NCI-H146 treated with DMSO at 0.1 percent for 48 hours (cell line): ENCODE measurements around the gene FGFR4.

Experiments used
- DNase-seq: peaks from one replicate; lab custom pipeline; 2025; ENCODE audit not compliant: unreplicated experiment; lab: John Stamatoyannopoulos, UW

The FGFR4 gene

GRCh38 chr5:177084175-177084574 is 2.5 kb upstream of the FGFR4 start:
- DNase-seq: no peak

- no peak for DNase-seq
These were observed 596 bp upstream of the FGFR4 start for GRCh38 chr5:177085985-177086653.

DNA sequence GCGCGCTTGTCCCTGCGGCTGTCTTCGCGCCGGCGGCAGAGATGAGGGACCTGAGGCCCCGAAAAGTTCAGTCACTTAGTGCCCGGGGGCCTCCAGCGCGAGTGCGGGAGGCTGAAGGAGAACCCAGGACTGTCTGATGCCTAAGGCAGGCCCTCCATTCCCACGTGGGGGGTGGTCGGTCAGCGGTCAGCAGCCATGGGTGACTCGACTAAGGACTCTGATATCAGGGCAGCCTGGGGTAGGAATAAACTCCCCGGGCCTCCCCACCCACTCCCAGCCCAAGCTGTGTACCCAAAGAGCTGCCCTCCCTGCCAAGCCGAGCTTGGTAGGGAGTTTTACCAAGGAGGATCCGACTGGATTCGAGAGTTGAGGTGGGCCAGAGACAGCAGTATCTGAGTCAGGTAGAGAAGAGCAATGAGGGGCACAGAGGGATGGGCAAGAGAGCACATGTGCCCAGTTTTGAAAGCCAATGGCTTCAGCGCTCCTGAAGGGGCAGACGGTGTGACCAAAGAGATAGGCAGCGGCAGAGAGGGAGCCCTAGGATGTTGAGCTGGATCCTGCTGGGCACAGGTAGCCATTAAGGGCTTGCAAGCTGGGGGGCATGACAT is 787 bp downstream of the FGFR4 start:
- DNase-seq: no peak

GRCh38 chr5:177089127-177089526 is 2.4 kb downstream of the FGFR4 start:
- no peak for DNase-seq

GRCh38 chr5:177089825-177090641 is 3.3 kb downstream of the FGFR4 start:
- no peak for DNase-seq

DNA sequence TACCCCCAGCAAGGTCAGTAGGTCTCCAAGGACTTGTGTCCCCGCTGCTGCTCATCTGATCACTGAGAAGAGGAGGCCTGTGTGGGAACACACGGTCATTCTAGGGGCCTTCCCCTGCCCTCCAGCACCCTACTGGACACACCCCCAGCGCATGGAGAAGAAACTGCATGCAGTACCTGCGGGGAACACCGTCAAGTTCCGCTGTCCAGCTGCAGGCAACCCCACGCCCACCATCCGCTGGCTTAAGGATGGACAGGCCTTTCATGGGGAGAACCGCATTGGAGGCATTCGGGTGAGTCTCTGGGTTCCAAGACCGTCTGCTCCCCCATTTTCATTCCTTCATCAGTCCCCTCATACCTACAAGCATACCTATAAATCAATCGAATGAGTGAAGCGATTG is 4.1 kb downstream of the FGFR4 start:
- DNase-seq: no peak

GRCh38 chr5:177091232-177091631 is 4.5 kb downstream of the FGFR4 start:
- DNase-seq: no peak

GRCh38 chr5:177092178-177093081 is 5.7 kb downstream of the FGFR4 start:
- no peak for DNase-seq

DNA sequence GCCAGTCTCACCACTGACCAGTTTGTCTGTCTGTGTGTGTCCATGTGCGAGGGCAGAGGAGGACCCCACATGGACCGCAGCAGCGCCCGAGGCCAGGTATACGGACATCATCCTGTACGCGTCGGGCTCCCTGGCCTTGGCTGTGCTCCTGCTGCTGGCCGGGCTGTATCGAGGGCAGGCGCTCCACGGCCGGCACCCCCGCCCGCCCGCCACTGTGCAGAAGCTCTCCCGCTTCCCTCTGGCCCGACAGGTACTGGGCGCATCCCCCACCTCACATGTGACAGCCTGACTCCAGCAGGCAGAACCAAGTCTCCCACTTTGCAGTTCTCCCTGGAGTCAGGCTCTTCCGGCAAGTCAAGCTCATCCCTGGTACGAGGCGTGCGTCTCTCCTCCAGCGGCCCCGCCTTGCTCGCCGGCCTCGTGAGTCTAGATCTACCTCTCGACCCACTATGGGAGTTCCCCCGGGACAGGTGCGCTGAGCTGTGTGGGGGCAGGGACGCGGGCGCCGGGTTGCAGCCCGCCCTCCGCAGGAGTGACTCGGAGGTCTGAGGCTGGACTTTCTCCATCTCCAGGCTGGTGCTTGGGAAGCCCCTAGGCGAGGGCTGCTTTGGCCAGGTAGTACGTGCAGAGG is 6.5 kb downstream of the FGFR4 start:
- DNase-seq: no peak

DNA sequence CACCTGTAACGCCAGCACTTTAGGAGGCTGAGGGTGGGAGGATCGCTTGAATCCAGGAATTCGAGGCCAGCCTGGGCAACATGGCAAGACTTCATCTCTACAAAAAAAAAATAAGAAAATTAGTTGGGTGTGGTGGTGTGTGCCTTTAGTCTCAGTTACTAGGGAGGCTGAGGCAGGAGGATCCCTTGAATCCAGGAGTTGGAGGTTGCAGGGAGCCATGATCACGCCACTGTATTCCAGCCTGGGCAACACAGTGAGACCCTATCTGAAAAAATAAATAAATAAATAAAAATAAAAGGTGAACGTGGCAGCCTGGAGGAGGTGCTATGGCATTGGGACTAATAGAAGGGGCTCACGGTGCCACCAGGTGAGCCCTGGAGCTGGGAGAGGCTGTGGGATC is 7.1 kb downstream of the FGFR4 start:
- DNase-seq: no peak

DNA sequence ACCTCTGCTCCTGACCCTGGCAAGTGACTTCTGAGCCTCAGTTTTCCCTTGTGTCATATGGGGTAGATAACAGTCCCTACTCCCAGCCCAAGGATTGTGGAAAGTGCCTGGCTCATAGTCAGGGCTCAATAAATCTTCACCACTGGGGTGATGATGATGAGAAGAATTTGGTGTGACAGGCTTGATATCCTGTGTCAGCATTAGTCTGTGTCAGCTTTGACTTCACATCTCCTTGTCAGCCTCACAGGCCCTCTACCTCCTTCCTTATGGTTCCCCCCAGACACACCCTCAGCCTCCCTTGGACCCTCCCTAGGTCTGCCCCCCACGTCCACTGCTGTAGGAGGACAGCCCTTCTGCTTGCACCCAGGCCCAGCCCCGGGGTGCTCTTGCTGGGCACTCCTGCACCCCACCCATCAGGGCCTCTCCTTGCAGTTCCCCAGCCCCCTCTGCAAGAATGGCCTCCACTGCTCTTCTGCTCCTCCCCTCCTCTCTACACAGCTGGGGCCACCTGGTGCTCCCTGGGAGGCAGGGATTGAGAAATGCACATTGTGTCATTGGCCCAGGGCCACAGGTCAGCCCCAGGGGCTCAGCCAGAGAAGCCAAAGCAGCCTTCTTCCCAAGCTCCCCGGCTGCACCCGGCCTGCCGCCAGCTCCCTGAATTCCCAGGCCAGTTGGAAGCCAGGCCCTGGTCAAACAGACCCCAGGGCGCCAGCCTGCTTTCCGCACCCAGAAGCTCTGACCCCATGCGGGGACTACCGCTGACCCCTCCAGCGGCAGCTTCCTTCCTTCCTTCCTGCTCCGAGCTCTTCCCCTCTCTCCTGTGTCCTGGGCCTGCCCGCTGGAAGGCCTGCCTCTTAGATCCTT is 7.7 kb downstream of the FGFR4 start:
- no peak for DNase-seq

DNA sequence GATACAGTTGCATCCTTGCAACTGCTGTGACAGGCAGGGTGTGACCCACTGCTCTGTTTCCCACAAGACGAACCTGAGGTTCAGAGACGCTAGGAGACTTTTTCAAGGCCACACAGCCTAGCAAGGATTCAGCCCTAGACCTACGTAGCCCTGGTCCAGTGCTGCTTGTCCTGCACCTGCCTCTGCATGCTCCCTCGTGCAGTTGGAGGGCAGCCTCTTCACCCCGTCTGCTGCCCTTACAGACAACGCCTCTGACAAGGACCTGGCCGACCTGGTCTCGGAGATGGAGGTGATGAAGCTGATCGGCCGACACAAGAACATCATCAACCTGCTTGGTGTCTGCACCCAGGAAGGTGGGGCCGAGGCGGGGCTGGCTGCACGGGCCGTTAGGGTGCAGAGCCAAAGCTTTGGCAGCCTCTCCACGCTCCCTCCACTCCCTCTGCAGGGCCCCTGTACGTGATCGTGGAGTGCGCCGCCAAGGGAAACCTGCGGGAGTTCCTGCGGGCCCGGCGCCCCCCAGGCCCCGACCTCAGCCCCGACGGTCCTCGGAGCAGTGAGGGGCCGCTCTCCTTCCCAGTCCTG is 8.5 kb downstream of the FGFR4 start:
- DNase-seq: no peak

- no peak for DNase-seq
These were observed 9.7 kb downstream of the FGFR4 start for GRCh38 chr5:177096162-177097015.

DNA sequence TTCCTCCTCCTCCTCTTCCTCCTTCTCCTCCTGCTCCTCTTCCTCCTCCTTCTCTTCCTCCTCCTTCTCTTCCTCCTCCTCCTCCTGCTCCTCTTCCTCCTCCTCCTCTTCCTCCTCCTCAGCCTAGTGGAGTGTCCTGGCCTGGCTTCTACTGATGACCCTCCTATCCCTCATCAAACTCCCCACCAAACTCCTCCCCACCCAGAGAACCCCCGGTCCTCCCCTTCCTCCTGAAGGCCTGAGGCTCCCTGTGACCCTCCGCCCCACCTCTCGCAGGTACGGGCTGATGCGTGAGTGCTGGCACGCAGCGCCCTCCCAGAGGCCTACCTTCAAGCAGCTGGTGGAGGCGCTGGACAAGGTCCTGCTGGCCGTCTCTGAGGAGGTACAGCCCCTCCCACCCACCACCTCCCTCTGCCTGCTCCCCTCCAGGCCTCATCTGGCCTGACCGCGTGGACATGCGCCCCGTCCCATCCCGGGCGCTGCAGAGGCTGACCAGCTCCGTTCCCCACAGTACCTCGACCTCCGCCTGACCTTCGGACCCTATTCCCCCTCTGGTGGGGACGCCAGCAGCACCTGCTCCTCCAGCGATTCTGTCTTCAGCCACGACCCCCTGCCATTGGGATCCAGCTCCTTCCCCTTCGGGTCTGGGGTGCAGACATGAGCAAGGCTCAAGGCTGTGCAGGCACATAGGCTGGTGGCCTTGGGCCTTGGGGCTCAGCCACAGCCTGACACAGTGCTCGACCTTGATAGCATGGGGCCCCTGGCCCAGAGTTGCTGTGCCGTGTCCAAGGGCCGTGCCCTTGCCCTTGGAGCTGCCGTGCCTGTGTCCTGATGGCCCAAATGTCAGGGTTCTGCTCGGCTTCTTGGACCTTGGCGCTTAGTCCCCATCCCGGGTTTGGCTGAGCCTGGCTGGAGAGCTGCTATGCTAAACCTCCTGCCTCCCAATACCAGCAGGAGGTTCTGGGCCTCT is 10.6 kb downstream of the FGFR4 start:
- DNase-seq: no peak

DNA sequence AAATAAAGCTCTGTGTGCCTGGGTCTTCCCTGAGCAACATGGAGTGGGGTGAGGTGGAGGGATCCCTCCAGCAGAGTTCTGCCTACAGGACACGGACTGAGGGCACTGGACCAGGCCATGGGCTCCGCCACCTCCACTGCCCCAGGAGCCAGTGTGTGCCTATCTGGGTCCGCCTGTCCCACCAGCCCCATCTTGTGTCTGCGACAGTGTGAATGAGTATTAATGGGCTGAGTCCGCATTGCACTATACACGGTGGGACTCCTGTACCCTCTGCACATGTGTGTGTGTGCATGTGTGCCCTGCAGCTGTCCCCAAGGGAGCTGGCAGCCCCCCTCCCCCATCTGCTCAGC is 11.4 kb downstream of the FGFR4 start:
- DNase-seq: no peak

- no peak for DNase-seq
These were observed 11.9 kb downstream of the FGFR4 start for GRCh38 chr5:177098470-177099141.
